Dendritic cell treated with granulocyte-macrophage colony-stimulating factor and Interleukin-4, amounts not matched to agents 40 ng/mL and 50 ng/mL, for 4 days (primary cell): ENCODE measurements around the gene SENP2.
"Not testable (repeated sequence)": the region's sequence is repeated elsewhere in the genome, so short reads cannot be mapped to it uniquely, and the experiment has no call there.

ENCODE experiments used
- H3K27ac Mint-ChIP-seq: one replicate; pipeline ENCODE4 v1.8.0; 2022; ENCODE audit warnings: mild to moderate bottlenecking, mixed read lengths
- H3K27me3 Mint-ChIP-seq: one replicate; pipeline ENCODE4 v1.8.0; 2022; ENCODE audit warnings: mild to moderate bottlenecking, mixed read lengths
- H3K36me3 Mint-ChIP-seq: one replicate; pipeline ENCODE4 v1.8.0; 2022; ENCODE audit warnings: low read depth, mixed read lengths
- H3K4me1 Mint-ChIP-seq: one replicate; pipeline ENCODE4 v1.8.0; 2022; ENCODE audit warnings: low read depth, mixed read lengths
- H3K4me3 Mint-ChIP-seq: one replicate; pipeline ENCODE4 v1.8.0; 2022; ENCODE audit warnings: mild to moderate bottlenecking, moderate library complexity, mixed read lengths
- H3K9me3 Mint-ChIP-seq: one replicate; pipeline ENCODE4 v1.8.0; 2022; ENCODE audit warnings: mixed read lengths
- intact Hi-C: fragments of 100-400 bp; cut with micrococcal nuclease; formaldehyde crosslinking; loops from one replicate; pipeline ENCODE4 v1.15.0; 2022

SENP2 gene

GRCh38 chr3:185623939-185624665 lies 38.0 kb downstream of the SENP2 start:
- H3K27ac Mint-ChIP-seq = no peak overlapping the region
- H3K36me3 Mint-ChIP-seq = peaks cover 82% of the 10 kb centered on the region

GRCh38 chr3:185625784-185626183 lies 39.7 kb downstream of the SENP2 start:
- Mint-ChIP-seq H3K4me3 (no peak overlapping the region), H3K27me3 (no peaks in the 10 kb centered on the region), H3K36me3 (peaks cover 68% of the 10 kb centered on the region), H3K9me3 (no peaks in the 10 kb centered on the region), H3K4me1 (peaks cover 9% of the 10 kb centered on the region), H3K27ac (no peak overlapping the region)
- intact Hi-C loops = no loop called here

More at GRCh38 chr3:185623939-185624665, 38.0 kb downstream of the SENP2 start:
- intact Hi-C loops = no loop called here
- Mint-ChIP-seq H3K9me3 (no peaks in the 10 kb centered on the region), H3K4me3 (no peak overlapping the region), H3K27me3 (no peaks in the 10 kb centered on the region), H3K4me1 (no peaks in the 10 kb centered on the region)

- Mint-ChIP-seq H3K9me3 (no peaks in the 10 kb centered on the region), H3K36me3 (peaks cover 50% of the 10 kb centered on the region), H3K4me1 (peaks cover 9% of the 10 kb centered on the region), H3K4me3 (no peak overlapping the region), H3K27ac (peak overlapping the region; percentile 24), H3K27me3 (no peaks in the 10 kb centered on the region)
- intact Hi-C loops = no loop called here
Measured at GRCh38 chr3:185629554-185630181, 43.6 kb downstream of the SENP2 start.

- H3K27ac Mint-ChIP-seq = peak overlapping the region; percentile 24
- H3K4me1 Mint-ChIP-seq = peaks cover 9% of the 10 kb centered on the region
- H3K9me3 Mint-ChIP-seq = no peaks in the 10 kb centered on the region
Measured at GRCh38 chr3:185630182-185630622, 44.1 kb downstream of the SENP2 start.

GRCh38 chr3:185631108-185631507 lies 45.0 kb downstream of the SENP2 start:
- Mint-ChIP-seq H3K4me1 (peaks cover 9% of the 10 kb centered on the region), H3K36me3 (peaks cover 36% of the 10 kb centered on the region), H3K4me3 (no peak overlapping the region), H3K27me3 (no peaks in the 10 kb centered on the region), H3K9me3 (no peaks in the 10 kb centered on the region), H3K27ac (no peak overlapping the region)
- intact Hi-C loops = no loop called here

More at GRCh38 chr3:185630182-185630622, 44.1 kb downstream of the SENP2 start:
- intact Hi-C loops = no loop called here
- Mint-ChIP-seq H3K4me3 (no peak overlapping the region), H3K36me3 (peaks cover 45% of the 10 kb centered on the region), H3K27me3 (no peaks in the 10 kb centered on the region)

GRCh38 chr3:185631508-185632206 lies 45.6 kb downstream of the SENP2 start:
- no peak overlapping the region for H3K27ac Mint-ChIP-seq
- no peaks in the 10 kb centered on the region for H3K27me3 Mint-ChIP-seq
- no peak overlapping the region for H3K4me3 Mint-ChIP-seq

GRCh38 chr3:185632996-185633395 lies 46.9 kb downstream of the SENP2 start:
- Mint-ChIP-seq H3K27me3 (no peaks in the 10 kb centered on the region), H3K36me3 (peaks cover 18% of the 10 kb centered on the region), H3K4me3 (no peak overlapping the region), H3K27ac (no peak overlapping the region), H3K4me1 (peaks cover 15% of the 10 kb centered on the region), H3K9me3 (no peaks in the 10 kb centered on the region)
- intact Hi-C loops = no loop called here

More at GRCh38 chr3:185631508-185632206, 45.6 kb downstream of the SENP2 start:
- peaks cover 31% of the 10 kb centered on the region for H3K36me3 Mint-ChIP-seq
- intact Hi-C loops = no loop called here
- H3K4me1 Mint-ChIP-seq = peaks cover 9% of the 10 kb centered on the region
- no peaks in the 10 kb centered on the region for H3K9me3 Mint-ChIP-seq

- H3K27me3 Mint-ChIP-seq = no peaks in the 10 kb centered on the region
- no peak overlapping the region for H3K27ac Mint-ChIP-seq
- no peaks in the 10 kb centered on the region for H3K9me3 Mint-ChIP-seq
- H3K4me1 Mint-ChIP-seq = peaks cover 12% of the 10 kb centered on the region
- intact Hi-C loops = no loop called here
- no peak overlapping the region for H3K4me3 Mint-ChIP-seq
- peaks cover 7% of the 10 kb centered on the region for H3K36me3 Mint-ChIP-seq
Measured at GRCh38 chr3:185637388-185637787, 51.3 kb downstream of the SENP2 start.

- intact Hi-C loops, H3K27ac Mint-ChIP-seq, H3K9me3 Mint-ChIP-seq, H3K27me3 Mint-ChIP-seq, H3K36me3 Mint-ChIP-seq, H3K4me3 Mint-ChIP-seq: not testable (repeated sequence)
- peaks cover 12% of the 10 kb centered on the region for H3K4me1 Mint-ChIP-seq
Measured at GRCh38 chr3:185638651-185639050, 52.6 kb downstream of the SENP2 start.

- H3K4me1 Mint-ChIP-seq = peaks cover 12% of the 10 kb centered on the region
- H3K27me3 Mint-ChIP-seq = no peaks in the 10 kb centered on the region
- no peaks in the 10 kb centered on the region for H3K9me3 Mint-ChIP-seq
- no peak overlapping the region for H3K27ac Mint-ChIP-seq
- peaks cover 6% of the 10 kb centered on the region for H3K36me3 Mint-ChIP-seq
- no peak overlapping the region for H3K4me3 Mint-ChIP-seq
- intact Hi-C loops = no loop called here
Measured at GRCh38 chr3:185639632-185640206, 53.6 kb downstream of the SENP2 start.

GRCh38 chr3:185640308-185640707 lies 54.2 kb downstream of the SENP2 start:
- Mint-ChIP-seq H3K4me3 (no peak overlapping the region), H3K9me3 (no peaks in the 10 kb centered on the region), H3K4me1 (peaks cover 12% of the 10 kb centered on the region), H3K27me3 (no peaks in the 10 kb centered on the region), H3K36me3 (peaks cover 10% of the 10 kb centered on the region), H3K27ac (no peak overlapping the region)
- intact Hi-C loops = no loop called here

GRCh38 chr3:185645191-185645590 lies 59.1 kb downstream of the SENP2 start:
- Mint-ChIP-seq H3K4me1 (peaks cover 36% of the 10 kb centered on the region), H3K36me3 (peaks cover 31% of the 10 kb centered on the region)
- H3K27me3 Mint-ChIP-seq, H3K27ac Mint-ChIP-seq, H3K4me3 Mint-ChIP-seq, intact Hi-C loops, H3K9me3 Mint-ChIP-seq: not testable (repeated sequence)

- H3K4me1 Mint-ChIP-seq = peaks cover 36% of the 10 kb centered on the region
Measured at GRCh38 chr3:185645596-185646381, 59.7 kb downstream of the SENP2 start.

More at GRCh38 chr3:185645596-185646381, 59.7 kb downstream of the SENP2 start:
- Mint-ChIP-seq H3K9me3 (no peaks in the 10 kb centered on the region), H3K4me3 (no peak overlapping the region), H3K27me3 (no peaks in the 10 kb centered on the region), H3K36me3 (peaks cover 31% of the 10 kb centered on the region), H3K27ac (peak overlapping the region; percentile 51)
- intact Hi-C loops = no loop called here
